ENCODE results near the gene LRP3.

LRP3 gene

GRCh38 chr19:33252971-33253370 is 58.8 kb downstream of the LRP3 start:
- no peak for DNase-seq (ENCODE audit: low read depth in 2 of 2)

- no peak for DNase-seq (ENCODE audit: low read depth in 2 of 2)
Observed at GRCh38 chr19:33254245-33254824, 60.2 kb downstream of the LRP3 start.

GRCh38 chr19:33255781-33256180 is 61.7 kb downstream of the LRP3 start:
- no peak for DNase-seq (ENCODE audit: low read depth in 2 of 2)

GRCh38 chr19:33256261-33256660 is 62.1 kb downstream of the LRP3 start:
- no peak for DNase-seq (ENCODE audit: low read depth in 2 of 2)

- DNase-seq (ENCODE audit: low read depth in 2 of 2), result no peak
Observed at GRCh38 chr19:33257828-33258227, 63.7 kb downstream of the LRP3 start.

Measured in activated CD8-positive, alpha-beta memory T cell treated with anti-CD3 and anti-CD28 coated beads for 4 hours (primary cell).